Vagina (tissue), 2 donors: ENCODE results near the gene AP1S3. TPM values are rescaled to one million over a fixed set of nuclear protein-coding genes. Genes with fewer than 3 reads are reported as not detected.

ENCODE experiments used
- DNase-seq, 2 donors: peaks; one replicate each; pipeline ENCODE4 v3.0.0-alpha.2; 2017; ENCODE audit errors: extremely low spot score in 2 of 2
- H3K27ac ChIP-seq: fragments of 200-600 bp; sonication (generic); one replicate; pipeline ENCODE4 v1.5.1; 2019
- H3K27me3 ChIP-seq: fragments of 200-600 bp; sonication (generic); one replicate; pipeline ENCODE4 v1.5.1; 2019
- H3K36me3 ChIP-seq, 2 donors: fragments of 200-600 bp; sonication (generic); one replicate each; pipeline ENCODE4 v1.5.1; 2017 to 2019
- H3K4me1 ChIP-seq: fragments of 200-600 bp; sonication (generic); one replicate; pipeline ENCODE4 v1.5.1; 2019
- H3K4me3 ChIP-seq, 2 donors: fragments of 200-600 bp; sonication (generic); 1 replicate in 1 of 2; 2 replicates in 1 of 2; pipeline ENCODE4 v1.5.1; 2016 to 2019
- H3K9me3 ChIP-seq: fragments of 200-600 bp; sonication (generic); one replicate; pipeline ENCODE4 v1.5.1; 2019
- POLR2A ChIP-seq, 2 donors: fragments of 450-650 bp; IDR thresholded peaks; one replicate each; pipeline ENCODE4 v1.6.1; 2017; ENCODE audit warnings: antibody characterized with exemption in 2 of 2, mild to moderate bottlenecking in 2 of 2, moderate library complexity in 2 of 2
- POLR2AphosphoS5 ChIP-seq, 2 donors: sonication (generic); formaldehyde crosslinking; IDR thresholded peaks; one replicate each; pipeline ENCODE4 v1.9.0; 2017; ENCODE audit warnings: antibody characterized with exemption in 2 of 2, mild to moderate bottlenecking in 2 of 2, low read depth in 1 of 2; ENCODE audit not compliant: insufficient read depth in 1 of 2
- intact Hi-C: fragments of 100-400 bp; cut with DNase I; formaldehyde crosslinking; loops from one replicate; pipeline ENCODE4 v1.15.1; 2023
- total RNA-seq: library from RNA; depleted of rRNA; stranded (reverse); fragments of >200 nt; gene quantifications from one replicate; pipeline ENCODE4 v1.2.3, GENCODE V29; 2016
- TF ChIP-seq, protein P1 (sequence below), 3 experiments: fragments of 450-650 bp in 2 of 3; fragments of 200-600 bp in 1 of 3; sonication (generic) in 1 of 3; IDR thresholded peaks; one replicate each; pipeline ENCODE4 v1.5.1; 2017 to 2019; ENCODE audit warnings: antibody characterized with exemption in 3 of 3, mild to moderate bottlenecking in 2 of 3, moderate library complexity in 2 of 3

AP1S3 gene
- total RNA-seq, 1 donor from 2014 or later, result 9.8 TPM

DNA sequence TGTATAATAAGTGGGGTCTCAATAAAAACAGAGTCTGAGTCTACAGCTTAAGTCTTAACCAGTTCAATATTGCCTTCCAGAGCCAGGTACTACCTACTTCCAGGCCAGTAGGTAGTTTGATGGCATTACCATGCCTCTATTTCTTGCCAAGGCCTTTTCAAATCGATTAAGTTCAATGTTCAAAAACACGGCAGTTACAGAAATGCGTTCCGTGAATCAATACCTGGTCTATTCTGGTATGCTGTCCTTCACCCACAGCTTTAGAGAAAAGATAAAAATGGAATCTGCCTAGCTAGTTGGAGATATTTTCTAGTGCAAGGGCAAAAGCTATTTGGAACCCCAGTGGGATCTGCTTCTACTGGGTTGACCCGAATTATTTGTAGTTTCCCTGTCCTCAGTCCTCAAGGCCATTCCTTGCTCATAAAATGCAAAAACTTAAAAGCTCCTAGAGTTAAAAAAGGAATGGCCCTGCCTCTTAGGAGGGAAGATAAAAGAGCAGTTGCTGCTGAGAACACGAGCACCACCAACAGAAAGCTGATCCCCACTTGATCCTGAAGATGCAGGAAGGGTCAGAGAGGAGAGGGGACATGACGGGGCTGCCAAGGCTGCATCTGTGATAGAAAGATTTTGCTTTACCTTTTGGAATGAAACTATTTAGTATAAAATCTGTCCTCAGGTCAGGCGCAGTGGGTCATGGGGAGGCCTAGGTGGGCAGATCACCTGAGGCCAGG is 125.6 kb downstream of the AP1S3 start:
- DNase-seq, result no peak
- H3K4me1 ChIP-seq, result no peaks in the 10 kb centered on the region
- H3K27ac ChIP-seq, result no peak overlapping the region
- no peaks in the 10 kb centered on the region for H3K36me3 ChIP-seq
- intact Hi-C loops, result no loop called here
- no peak overlapping the region for H3K4me3 ChIP-seq
- no peaks in the 10 kb centered on the region for H3K9me3 ChIP-seq
- H3K27me3 ChIP-seq, result no peaks in the 10 kb centered on the region
- TF ChIP-seq POLR2A (IDR thresholded peaks at IDR 0.05), result no peak
- TF ChIP-seq, protein P1, sequence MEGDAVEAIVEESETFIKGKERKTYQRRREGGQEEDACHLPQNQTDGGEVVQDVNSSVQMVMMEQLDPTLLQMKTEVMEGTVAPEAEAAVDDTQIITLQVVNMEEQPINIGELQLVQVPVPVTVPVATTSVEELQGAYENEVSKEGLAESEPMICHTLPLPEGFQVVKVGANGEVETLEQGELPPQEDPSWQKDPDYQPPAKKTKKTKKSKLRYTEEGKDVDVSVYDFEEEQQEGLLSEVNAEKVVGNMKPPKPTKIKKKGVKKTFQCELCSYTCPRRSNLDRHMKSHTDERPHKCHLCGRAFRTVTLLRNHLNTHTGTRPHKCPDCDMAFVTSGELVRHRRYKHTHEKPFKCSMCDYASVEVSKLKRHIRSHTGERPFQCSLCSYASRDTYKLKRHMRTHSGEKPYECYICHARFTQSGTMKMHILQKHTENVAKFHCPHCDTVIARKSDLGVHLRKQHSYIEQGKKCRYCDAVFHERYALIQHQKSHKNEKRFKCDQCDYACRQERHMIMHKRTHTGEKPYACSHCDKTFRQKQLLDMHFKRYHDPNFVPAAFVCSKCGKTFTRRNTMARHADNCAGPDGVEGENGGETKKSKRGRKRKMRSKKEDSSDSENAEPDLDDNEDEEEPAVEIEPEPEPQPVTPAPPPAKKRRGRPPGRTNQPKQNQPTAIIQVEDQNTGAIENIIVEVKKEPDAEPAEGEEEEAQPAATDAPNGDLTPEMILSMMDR (IDR thresholded peaks at IDR 0.05), result no peak
- no peak for TF ChIP-seq POLR2AphosphoS5 (IDR thresholded peaks at IDR 0.05; ENCODE audit: insufficient read depth in 1 of 2, low read depth in 1 of 2)

Other genes starting within 250 kb of the AP1S3 start
- 13.3 TPM for gene SCG2, start 235.2 kb downstream of the AP1S3 start, total RNA-seq
- 44.2 TPM for gene WDFY1, start 107.8 kb upstream of the AP1S3 start, total RNA-seq
- gene MRPL44, start 119.9 kb upstream of the AP1S3 start, total RNA-seq, result 11.8 TPM
- 52.3 TPM for gene SERPINE2, start 201.7 kb upstream of the AP1S3 start, total RNA-seq